Panc1 (cell line): Measurements from ENCODE around the gene NUP93. TPM values are rescaled to one million over a fixed set of nuclear protein-coding genes. Genes with fewer than 3 reads are reported as not detected.
"Not testable (repeated sequence)": the region's sequence is repeated elsewhere in the genome, so short reads cannot be mapped to it uniquely, and the experiment has no call there.

Experiments
- ATAC-seq: fragments of 200-7000 bp; cut with Tn5 transposase; 2 replicates; pipeline ENCODE4 v1.9.1; 2020; ENCODE audit warnings: mild to moderate bottlenecking, moderate library complexity
- BruUV-seq: library from RNA; stranded (reverse); fragments of 400-500 nt; replicated peaks from 2 replicates; lab custom pipeline; 2021; lab: Mats Ljungman, UMichigan
- CTCF ChIA-PET: fragments of 300-600 bp; sonication (Branson Sonifier 250); formaldehyde crosslinking; loops from one replicate; lab custom pipeline; 2022; ENCODE audit warnings: antibody characterized with exemption; lab: Charles Lee
- POLR2A ChIA-PET: fragments of 300-600 bp; sonication (Branson Sonifier 250); formaldehyde crosslinking; loops from one replicate; lab custom pipeline; 2022; ENCODE audit warnings: antibody characterized with exemption; lab: Charles Lee
- DNase-seq: peaks from one replicate; pipeline ENCODE4 v3.0.0-alpha.2; 2010; ENCODE audit warnings: low read depth, low spot score
- H3K27ac ChIP-seq: 2 replicates; pipeline ENCODE4 v1.5.1; 2011; ENCODE audit warnings: mild to moderate bottlenecking, low read length, inconsistent platforms
- H3K27me3 ChIP-seq: fragments of 200-500 bp; sonication (Bioruptor generic); 2 replicates; pipeline ENCODE4 v1.6.0; 2014; ENCODE audit warnings: low read length, inconsistent platforms; ENCODE audit not compliant: control insufficient read depth, insufficient read depth
- H3K36me3 ChIP-seq: fragments of 200-500 bp; sonication (Bioruptor generic); 2 replicates; pipeline ENCODE4 v1.5.1; 2014; ENCODE audit warnings: inconsistent platforms, mild to moderate bottlenecking, low read length, moderate library complexity; ENCODE audit not compliant: control insufficient read depth, insufficient read depth
- H3K4me1 ChIP-seq: 2 replicates; pipeline ENCODE4 v1.5.1; 2011; ENCODE audit warnings: inconsistent platforms, mild to moderate bottlenecking, low read length, moderate library complexity; ENCODE audit not compliant: control insufficient read depth, insufficient read depth
- H3K4me3 ChIP-seq, 2 experiments: 2 replicates each; pipeline ENCODE4 v1.5.1; 2011 to 2012; ENCODE audit warnings: low read depth in 2 of 2, low read length in 2 of 2, mild to moderate bottlenecking in 2 of 2, inconsistent platforms in 1 of 2, moderate library complexity in 1 of 2
- H3K9me3 ChIP-seq: fragments of 200-500 bp; sonication (Bioruptor generic); 2 replicates; pipeline ENCODE4 v1.5.1; 2014; ENCODE audit warnings: low read depth, mild to moderate bottlenecking, inconsistent platforms, low read length, moderate library complexity; ENCODE audit not compliant: control insufficient read depth, insufficient read depth
- CTCF ChIP-seq: fragments of 450-650 bp; IDR thresholded peaks from 2 replicates; pipeline ENCODE4 v1.5.1; 2017; ENCODE audit warnings: mild to moderate bottlenecking
- POLR2AphosphoS5 ChIP-seq: IDR thresholded peaks from 2 replicates; pipeline ENCODE4 v1.6.1; 2012; ENCODE audit warnings: mild to moderate bottlenecking, low read depth, low read length, moderate library complexity
- REST ChIP-seq, 2 experiments: IDR thresholded peaks; 2 replicates each; pipeline ENCODE4 v1.6.1; 2011 to 2012; ENCODE audit warnings: low read depth in 2 of 2, control low read depth in 1 of 2, low read length in 1 of 2, mild to moderate bottlenecking in 1 of 2, moderate library complexity in 1 of 2; ENCODE audit not compliant: insufficient read depth in 1 of 2
- SIN3A ChIP-seq: IDR thresholded peaks from 2 replicates; pipeline ENCODE4 v1.6.1; 2012; ENCODE audit warnings: low read depth, mild to moderate bottlenecking, low read length, moderate library complexity, borderline replicate concordance; ENCODE audit not compliant: insufficient read depth
- TCF7L2 ChIP-seq: IDR thresholded peaks from 2 replicates; pipeline ENCODE4 v1.6.1; 2011; ENCODE audit warnings: mild to moderate bottlenecking, low read depth, low read length, inconsistent platforms
- in situ Hi-C: cut with HindIII; loops from 2 replicates; pipeline ENCODE4 v1.10.0; 2016; ENCODE audit warnings: low sequenced_read_pairs, low pct_unique_long_range_greater_than_20kb
- intact Hi-C: fragments of 100-400 bp; cut with micrococcal nuclease; formaldehyde crosslinking; loops from one replicate; pipeline ENCODE4 v1.10.0; 2022; ENCODE audit not compliant: unreplicated experiment
- total RNA-seq: library from RNA; stranded (reverse); gene quantifications from one replicate; pipeline ENCODE4 v1.2.1, GENCODE V29; 2021; ENCODE audit not compliant: unreplicated experiment

The NUP93 gene
- total RNA-seq, 1 experiment from 2014 or later, result 88.5 TPM

DNA sequence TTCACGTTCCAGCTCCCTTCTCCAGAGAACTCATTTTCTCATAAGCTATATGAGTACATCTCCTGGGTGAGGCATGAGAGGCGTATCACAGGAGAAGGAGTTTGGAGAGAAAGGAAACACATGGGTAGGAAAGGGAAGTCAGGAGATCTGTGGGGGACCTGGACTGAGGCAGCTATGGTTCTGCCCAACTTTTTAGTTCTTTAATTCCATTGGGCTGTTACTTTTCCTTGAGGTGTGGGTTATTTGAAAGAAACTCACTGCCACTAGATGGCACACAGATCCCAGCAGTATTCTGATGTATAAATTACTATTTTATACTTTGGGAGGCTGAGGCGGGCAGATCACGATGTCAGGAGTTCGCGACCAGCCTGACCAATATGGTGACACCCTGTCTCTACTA, 63.6 kb downstream of the NUP93 start:
- TF ChIP-seq CTCF (peak; percentile 72), SIN3A (no peak)
- DNase-seq (no peak), ATAC-seq (peak; percentile 73)
- ChIA-PET CTCF (interaction anchor here (0.9 kb wide), 1 partner anchor 76 kb away, joined by 3 read pairs; no protein-coding TSS in a partner anchor), POLR2A (no interaction called here)
- no TSS peak for BruUV-seq
- Histone ChIP-seq H3K36me3 (no peaks in the 10 kb centered on the region), H3K4me3 (no peak overlapping the region), H3K9me3 (no peaks in the 10 kb centered on the region), H3K27me3 (no peaks in the 10 kb centered on the region), H3K4me1 (0 out of 2 replicates have a peak, but pooled peaks cover 5% of the 10 kb centered on the region), H3K27ac (no peak overlapping the region)
- in situ Hi-C loops (no loop called here), intact Hi-C loops (no loop called here)

GRCh38 chr16:56795011-56795410, 65.1 kb downstream of the NUP93 start:
- Histone ChIP-seq H3K4me3 (no peak overlapping the region), H3K4me1 (0 out of 2 replicates have a peak, but pooled peaks cover 5% of the 10 kb centered on the region), H3K9me3 (no peaks in the 10 kb centered on the region), H3K27me3 (no peaks in the 10 kb centered on the region), H3K36me3 (no peaks in the 10 kb centered on the region), H3K27ac (no peak overlapping the region)
- ChIA-PET POLR2A (no interaction called here), CTCF (interaction anchor here (0.6 kb wide), 1 partner anchor 49 kb away, joined by 13 read pairs; no protein-coding TSS in a partner anchor)
- in situ Hi-C loops, result no loop called here
- intact Hi-C loops, result no loop called here
- DNase-seq (no peak), ATAC-seq (no peak)
- BruUV-seq, result no TSS peak
- TF ChIP-seq SIN3A (no peak), TCF7L2 (no peak), REST (IDR thresholded peaks at IDR 0.05; ENCODE audit: insufficient read depth in 1 of 2, low read depth in 2 of 2, low read length in 1 of 2) (no peak), POLR2AphosphoS5 (no peak), CTCF (no peak)

- intact Hi-C loops, BruUV-seq: not testable (repeated sequence)
- POLR2A ChIA-PET, result interaction anchor here (0.6 kb wide), 1 partner anchor 28 kb away, joined by 3 read pairs; no protein-coding TSS in a partner anchor
Measured at GRCh38 chr16:56797038-56797437, 67.1 kb downstream of the NUP93 start.

More at GRCh38 chr16:56797038-56797437, 67.1 kb downstream of the NUP93 start:
- H3K36me3 ChIP-seq, H3K27me3 ChIP-seq, H3K4me1 ChIP-seq, DNase-seq, H3K4me3 ChIP-seq, in situ Hi-C loops, ATAC-seq, H3K9me3 ChIP-seq, H3K27ac ChIP-seq: not testable (repeated sequence)
- CTCF ChIA-PET, result interaction anchor here (1.0 kb wide), 1 partner anchor 70 kb away, joined by 3 read pairs; no protein-coding TSS in a partner anchor
